Measurements from ENCODE around the gene MEGF8.

- TF ChIP-seq CTCF (IDR thresholded peaks at IDR 0.05) (no peak), ZFX (IDR thresholded peaks at IDR 0.05; ENCODE audit: borderline replicate concordance) (no peak)
Measured at GRCh38 chr19:42403586-42403985, 78.2 kb downstream of the MEGF8 start.

Data from 22Rv1 (cell line).